ENCODE data around the gene HPCAL1.

Gene HPCAL1

DNA sequence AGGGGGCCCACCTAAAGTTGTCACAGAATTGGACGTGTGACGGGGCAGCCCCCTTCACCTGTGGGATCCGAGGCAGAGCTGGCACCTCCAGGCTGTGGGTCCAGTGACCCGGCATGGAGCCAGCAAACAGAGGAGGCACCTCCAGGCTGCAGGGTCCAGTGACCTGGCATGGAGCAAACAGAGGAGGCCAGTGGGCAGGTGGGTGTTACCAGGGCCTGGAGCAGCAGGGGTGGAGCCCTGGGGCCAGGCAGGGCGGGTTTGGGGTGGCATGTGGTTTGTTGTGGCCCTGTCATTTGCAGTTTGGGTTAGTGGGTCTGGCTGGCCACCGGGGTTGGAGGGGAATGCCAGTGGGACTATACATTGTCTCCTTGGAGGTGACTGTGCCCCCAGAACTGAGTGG is 68.2 kb downstream of the HPCAL1 start:
- DNase-seq (ENCODE audit: low read depth in 2 of 2): no peak

DNA sequence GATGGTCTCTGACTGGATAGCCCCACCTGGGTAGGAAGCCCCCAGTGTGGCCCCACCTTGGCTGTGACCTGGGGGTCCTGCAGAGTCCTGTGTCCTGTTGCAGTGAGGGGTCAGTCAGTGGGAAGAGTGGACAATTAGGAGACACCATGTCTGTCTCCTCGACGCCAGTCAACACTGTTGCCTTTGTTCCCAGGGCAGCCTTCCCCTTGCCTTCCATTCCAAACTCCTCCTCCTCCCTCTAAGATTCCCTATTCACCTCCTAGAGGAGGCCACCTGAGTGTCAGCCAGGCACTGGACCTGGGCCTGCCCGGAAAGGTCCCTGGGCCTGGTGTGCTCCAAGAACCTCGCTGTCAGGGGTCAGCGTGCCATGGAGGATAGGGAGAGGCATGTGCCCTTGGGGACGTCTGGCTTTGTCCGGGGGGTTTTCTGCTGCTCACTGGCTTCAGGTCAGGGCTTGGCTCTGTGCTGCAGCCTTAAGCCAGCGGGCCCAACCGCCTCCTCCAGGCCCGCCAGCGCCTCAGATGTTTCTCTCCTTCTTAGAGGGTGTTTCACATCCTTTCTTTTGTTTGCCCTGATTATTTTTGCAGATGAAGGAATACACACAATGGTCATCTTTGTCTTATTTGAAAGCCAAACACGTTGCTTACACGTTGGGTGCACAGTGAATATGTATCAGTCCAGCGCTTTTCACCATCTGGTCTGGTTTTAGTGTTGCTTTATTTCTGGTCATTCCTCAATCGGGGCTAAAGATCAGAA is 68.9 kb downstream of the HPCAL1 start:
- no peak for DNase-seq (ENCODE audit: low read depth in 2 of 2)

DNA sequence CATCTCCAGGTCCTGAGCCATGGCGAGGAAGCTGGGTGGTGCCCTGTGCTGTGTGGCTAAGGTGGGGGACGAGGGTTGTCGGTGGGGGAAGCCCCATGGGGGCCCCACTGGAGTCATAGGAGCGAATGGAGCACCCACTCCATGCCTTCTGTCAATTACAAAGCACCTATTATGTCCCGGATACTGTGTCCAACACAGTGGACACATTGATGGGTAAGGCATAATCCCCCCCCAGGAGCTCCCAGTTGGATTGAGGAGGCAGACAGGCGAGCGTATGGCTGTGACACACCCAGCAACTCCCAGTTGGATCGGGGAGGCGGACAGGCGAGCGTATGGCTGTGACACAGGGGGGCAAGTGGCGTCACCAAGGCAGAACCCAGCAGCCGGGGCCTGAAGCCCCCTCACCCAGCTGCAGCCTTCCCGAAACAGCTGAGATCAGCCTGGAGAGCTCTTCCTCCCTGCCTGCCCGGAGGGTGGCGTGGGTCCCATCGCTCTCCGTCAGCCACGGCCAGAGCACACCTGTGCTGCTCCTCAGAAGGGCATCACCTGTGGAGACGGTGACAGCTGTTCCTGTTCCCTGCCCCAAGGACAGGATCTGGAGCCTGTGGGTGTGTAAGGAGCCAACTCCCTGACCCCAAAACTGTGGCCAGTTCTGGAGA is 69.6 kb downstream of the HPCAL1 start:
- DNase-seq (ENCODE audit: low read depth in 2 of 2): no peak

DNA sequence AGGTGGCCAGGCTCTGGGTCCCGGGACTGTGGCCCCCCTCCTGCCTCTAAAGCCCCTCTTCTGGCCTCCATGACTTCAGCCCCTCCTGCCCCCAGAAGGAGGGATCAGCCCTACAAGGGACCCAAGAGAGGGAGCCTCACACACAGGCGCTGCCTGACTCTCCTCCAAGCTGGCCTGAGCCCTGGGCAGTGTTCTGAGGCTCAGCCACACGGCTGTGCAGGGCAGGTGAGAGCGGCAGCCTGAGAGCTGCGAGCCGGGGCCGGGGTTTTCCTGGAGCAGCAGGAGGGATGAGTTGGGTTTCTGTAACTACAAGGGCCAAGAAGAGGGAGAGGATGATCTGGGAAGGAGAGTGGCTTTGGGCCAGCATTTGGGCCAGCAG is 70.1 kb downstream of the HPCAL1 start:
- no peak for DNase-seq (ENCODE audit: low read depth in 2 of 2)

DNA sequence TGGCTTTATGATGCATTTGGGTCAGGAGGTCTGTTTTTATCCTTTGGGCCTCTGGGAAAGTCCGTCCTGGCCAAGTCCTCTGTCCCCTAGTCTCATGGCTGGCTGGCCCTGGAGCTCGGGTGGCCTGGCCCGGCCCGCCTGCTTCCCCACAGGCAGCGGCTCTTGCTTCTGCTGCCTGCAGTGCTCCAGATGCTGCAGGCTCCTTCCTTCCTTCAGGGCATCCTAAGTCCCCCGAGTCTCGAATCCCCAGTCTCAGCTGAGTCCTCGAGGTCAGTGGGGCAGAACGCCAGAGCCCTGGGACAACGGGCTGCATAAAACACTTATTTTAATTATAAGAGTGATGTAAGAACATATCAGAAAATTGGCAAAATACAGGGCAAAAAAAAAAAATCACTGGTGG is 71.2 kb downstream of the HPCAL1 start:
- no peak for DNase-seq (ENCODE audit: low read depth in 2 of 2)

DNA sequence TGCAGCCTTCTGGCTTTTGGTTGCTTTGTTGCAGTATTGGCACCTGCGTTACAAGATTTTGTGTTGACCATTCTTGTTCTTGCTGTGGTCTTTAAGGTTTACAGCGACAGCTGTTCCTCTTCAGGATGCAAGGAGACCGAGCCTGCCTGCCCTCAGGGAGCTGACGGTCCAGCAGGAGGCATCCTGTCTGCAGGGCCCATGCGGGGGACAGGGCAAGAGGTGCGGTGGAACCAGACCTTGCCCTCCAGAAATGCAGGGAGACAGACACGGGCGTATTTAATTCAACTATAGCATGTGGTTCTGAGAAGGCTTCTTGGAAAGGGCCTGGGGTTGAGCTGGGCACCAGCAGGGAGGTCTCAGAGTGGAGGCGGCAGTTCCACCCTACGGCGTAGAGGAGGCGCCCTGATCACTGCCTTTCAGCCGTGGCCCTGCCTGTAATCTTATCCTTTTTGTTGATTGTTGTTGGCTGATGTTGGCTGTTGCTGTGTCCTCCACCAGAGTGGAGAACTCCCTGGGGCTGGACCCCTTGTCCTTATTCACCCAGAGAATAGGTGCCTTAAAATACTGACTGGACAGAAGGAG is 71.7 kb downstream of the HPCAL1 start:
- DNase-seq (ENCODE audit: low read depth in 2 of 2): no peak

DNA sequence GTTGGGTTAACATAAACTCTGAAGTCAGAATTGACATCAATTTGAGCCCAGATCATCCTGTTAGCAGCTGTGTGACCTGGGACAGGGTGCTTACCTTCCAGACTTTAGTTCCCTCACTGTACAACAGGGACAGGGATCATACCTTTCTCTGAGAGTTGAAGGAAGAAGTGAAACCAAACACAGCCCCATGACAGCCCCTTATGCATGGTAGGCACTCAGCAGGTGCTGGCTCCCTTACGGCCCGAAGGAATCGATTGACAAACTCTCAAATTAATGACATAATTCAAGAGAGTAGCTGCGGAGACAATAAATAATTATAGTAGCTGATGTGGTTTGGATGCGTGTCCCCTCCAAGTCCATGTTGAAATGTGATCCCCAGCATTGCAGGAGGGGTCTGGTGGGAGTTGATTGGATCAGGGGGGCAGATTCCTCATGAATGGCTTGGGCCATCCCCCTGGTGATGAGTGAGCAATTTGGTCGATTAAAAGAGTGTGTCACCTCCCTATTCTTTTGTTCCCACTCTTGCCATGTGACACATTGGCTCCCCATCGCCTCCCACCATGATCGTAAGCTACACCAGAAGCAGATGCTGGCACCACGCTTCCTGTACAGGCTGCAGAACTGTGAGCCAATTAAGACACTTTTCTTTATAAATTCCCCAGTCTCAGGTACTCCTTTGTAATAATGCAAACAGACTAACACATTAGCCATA is 73.0 kb downstream of the HPCAL1 start:
- no peak for DNase-seq (ENCODE audit: low read depth in 2 of 2)

DNA sequence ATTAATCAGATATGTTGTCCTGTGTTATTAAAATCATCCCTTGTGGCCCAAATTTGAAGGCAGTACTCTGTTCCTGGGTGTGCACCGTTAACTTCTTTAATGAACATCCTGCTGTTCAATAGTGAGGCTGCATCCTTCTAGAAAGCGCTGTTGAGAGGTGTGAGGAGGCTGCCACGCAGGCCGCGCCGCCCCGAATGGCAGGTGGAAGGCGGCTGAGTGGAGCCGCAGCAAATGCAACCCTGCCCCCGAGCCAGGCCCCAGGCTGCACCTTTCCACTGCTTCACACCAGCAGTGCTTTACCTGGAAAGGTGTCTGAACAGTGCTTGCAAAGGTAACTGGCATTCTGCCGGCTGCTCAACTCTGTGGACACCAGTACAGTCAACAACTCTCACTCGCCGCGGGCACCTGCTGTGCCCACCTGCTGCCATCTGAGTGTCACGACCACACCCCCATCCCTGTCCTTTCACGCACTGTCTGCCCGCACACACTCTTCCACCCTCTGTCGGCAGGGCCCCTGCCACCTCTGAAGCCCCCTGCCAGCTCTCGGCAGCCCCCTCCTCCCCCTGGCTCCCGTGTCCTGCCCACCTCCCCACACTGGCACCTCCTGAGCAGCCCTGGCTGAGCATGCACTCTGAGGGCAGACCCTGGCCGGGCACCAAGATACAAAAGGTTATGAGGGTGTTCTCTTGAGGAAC is 74.5 kb downstream of the HPCAL1 start:
- no peak for DNase-seq (ENCODE audit: low read depth in 2 of 2)

DNA sequence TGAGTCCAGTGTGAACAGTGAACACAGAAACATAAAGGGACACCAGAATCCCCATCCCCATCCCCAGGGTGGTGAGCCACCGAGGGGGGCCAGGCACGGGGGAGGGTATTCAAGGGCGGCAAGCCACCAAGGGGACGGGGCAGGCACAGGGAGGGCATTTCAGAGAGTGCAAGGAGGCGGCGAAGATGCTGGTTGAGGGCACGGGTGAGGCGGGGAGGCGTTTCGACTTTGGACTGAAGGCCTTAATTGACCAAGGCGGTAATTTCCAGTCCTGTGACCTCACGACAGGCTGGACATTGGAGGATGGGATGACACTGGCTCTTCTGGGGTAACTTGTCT is 75.0 kb downstream of the HPCAL1 start:
- no peak for DNase-seq (ENCODE audit: low read depth in 2 of 2)

DNA sequence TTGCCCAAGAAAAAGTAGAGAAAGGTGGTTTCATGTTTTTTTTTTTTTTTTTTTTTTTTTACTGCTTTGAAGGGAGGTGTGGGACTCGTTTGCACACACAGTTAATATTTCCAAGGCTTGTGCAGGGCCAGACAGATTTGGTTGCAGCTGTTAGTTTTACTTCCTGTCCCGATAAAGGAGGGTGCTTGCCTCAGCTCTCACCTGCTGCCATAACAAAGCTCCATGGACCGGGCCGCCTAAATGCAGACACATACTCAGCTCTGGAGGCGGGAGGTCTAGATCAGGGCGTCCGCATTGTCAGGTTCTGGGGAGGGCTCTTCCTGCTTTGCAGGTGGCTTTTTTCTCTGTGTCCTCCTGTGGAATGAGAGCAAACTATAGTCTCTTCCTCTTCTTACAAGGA is 75.5 kb downstream of the HPCAL1 start:
- DNase-seq (ENCODE audit: low read depth in 2 of 2): no peak

DNA sequence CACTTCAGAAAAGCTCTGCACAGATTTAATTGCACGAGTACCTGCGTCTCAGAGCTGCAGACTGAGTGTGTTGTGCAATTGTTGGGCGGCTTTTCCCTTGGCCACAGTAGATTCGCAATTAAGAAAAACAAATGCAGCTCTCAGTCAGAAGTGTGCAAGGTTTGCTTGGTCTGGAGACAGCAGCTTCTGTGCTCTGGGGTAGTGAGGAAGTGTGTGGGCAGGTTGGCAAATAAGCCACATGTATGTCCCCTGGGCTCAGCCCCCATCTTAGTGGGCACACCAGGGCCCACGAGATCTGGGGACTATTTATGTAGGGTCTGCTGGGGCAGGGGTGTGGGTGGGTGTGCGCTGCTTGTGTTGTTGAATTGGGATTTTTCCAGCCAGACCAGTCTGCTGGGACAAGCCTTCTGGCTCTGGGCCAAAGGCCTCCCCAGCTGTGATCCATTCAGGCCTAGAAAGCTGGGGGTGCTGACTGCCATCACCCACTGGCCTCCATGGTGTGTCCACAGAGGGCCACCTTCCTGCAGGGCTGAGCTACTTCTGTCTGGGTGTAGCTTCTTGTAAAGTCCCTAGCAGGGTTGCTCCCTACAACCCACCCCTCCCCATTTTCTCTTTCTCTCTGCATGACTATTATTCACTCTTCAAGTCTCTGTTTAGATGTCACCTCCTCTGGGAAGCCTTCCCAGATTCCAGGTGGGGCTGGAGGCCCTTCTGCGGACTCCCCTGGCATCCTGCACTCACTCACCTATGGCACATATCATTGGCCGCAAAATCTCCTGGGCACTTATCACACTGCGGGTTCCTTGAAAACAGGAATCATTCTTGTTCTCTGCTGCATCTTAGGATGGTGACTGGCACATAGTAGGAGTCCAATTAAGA is 77.6 kb downstream of the HPCAL1 start:
- no peak for DNase-seq (ENCODE audit: low read depth in 2 of 2)

DNA sequence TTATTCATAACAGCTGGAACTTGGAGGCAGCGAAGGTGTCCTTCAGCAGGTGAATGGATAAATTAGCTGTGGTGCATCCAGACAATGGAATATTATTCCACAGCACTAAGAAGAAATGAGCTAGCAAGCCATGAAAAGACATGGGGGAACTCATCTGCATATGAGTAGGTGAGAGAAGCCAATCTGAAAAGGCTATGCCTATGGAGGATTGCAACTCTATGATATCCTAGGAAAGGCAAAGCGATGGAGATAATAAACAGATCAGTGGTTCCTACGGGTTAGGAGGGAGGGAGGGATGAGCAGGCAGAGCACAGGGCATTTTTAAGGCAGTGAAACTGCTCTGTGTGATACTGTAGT is 79.3 kb downstream of the HPCAL1 start:
- DNase-seq (ENCODE audit: low read depth in 2 of 2): no peak

DNA sequence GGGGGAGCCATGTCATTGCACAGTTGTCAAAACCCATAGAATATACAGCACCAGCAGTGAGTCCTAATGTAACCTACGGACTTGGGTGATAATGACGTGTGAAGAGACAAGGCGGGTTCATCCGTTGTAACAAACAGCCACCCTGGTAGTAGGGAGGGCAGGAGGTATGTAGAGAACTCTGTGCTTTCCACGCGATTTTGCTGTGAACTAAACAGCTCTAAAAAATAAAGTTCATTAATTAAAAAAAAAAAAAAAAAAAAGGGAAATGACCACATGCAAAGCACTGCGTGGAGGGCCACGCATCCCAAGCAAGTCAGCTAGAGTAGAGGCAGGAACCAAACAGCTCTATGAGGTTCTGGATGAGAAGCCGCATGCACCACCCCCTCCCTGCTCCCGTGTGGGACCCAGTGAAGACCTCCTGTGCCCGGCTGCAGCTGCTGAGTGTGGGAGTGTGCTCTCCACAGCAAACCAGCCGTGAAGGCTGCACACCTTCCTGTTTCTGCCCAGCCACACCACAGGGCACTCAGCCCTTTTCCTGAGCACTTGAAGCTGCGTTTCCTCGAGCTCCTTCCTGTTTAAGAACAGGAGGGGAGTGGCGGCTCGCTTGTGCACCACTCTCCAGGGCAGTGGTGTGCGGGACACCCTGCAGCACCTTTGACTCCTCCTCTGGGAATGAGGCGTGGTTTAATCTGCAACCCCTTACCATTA is 79.8 kb downstream of the HPCAL1 start:
- no peak for DNase-seq (ENCODE audit: low read depth in 2 of 2)

DNA sequence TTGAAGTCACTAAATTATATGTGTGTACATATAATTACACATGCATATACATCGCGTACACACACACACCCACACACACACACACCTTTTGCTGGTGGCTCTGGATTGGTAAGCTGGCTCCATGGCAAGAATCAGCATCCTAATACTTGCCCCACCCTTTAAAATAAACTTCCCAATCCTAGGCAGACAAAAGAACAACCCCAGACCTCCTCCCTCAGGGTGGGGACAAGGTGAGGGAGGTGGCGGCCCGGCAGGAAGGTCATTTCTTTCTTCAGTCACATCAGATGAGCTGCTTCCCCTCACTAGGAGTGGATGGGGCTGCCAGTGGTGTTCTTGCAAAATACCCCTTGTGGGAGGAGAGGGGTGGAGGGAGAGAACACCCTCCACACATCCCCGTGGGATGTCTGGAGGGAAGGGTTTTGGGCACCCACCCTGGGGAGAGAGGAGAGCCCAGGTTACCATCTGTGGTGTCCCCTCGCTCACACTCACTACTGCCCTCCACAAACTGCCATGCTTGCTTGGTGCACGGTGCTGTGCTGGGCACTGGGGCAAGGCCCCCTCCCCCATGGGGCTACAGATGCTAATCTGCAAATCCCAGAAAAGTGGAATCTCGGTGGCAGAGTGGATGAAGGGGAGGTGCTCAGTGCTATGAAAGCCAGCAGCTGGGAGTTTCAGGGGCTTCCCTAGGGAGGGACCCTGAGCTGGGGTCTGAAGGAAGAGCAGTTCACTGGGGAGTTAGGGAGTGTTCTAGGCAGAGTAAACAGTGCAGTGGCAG is 81.4 kb downstream of the HPCAL1 start:
- DNase-seq (ENCODE audit: low read depth in 2 of 2): no peak

DNA sequence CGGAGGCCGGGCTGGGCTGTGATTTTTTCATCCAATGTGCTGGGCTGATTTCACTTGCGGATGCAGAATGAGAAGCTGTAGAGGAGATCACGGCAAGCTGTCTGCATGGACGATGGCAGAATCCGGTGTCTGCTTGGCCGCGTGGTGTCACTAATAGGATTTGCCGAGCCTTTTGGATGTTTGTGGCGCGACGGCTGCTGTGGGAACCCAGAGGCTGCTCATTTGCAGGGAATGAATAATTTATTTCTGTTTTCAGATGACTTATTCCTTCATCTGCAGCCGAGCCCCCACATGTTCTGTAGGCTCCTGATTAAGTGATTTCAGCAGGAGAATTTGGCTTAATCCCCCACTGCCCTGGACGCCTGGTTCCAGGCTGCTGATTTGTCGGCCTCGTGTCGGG is 82.8 kb downstream of the HPCAL1 start:
- DNase-seq (ENCODE audit: low read depth in 2 of 2): no peak

DNA sequence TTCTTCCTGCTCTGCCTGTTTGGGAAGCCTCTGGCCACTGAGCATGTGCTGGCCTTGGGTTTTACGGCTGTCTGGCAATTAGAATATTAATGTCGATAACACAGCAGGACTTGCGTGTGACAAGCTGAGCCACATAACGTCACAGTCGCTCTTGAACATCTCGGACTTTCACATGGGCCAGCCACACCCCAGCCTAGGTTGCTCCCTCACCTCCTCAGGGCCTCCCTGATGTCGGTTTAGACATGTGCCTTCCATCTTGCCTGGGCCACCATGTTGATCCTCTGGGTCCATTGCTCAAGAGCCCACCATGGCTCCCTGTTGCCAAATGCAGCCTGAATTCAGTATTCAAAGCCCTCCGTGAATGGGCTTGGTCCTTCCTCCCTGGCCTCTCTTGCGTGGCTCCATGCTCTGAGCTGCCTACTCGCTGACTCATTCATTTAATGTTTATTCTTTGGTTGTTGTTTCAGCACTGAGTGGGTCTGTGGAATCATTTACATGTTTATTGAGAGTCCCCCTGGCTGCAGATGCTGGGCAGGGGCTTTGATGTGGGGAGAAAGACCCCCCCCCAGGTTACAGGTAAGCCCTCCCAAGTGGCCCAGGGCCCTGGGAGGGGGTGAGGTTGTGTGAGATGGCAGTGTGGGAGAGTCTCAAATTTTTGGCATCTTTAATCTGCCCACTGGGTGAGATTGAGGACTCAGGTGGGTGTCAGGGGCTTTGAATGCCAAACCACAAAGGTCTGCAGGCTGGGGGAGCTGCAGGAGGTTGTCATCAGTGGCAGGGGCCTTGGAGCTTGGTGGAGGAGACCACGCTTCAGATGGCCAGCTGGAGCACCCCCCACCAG is 83.4 kb downstream of the HPCAL1 start:
- no peak for DNase-seq (ENCODE audit: low read depth in 2 of 2)

DNA sequence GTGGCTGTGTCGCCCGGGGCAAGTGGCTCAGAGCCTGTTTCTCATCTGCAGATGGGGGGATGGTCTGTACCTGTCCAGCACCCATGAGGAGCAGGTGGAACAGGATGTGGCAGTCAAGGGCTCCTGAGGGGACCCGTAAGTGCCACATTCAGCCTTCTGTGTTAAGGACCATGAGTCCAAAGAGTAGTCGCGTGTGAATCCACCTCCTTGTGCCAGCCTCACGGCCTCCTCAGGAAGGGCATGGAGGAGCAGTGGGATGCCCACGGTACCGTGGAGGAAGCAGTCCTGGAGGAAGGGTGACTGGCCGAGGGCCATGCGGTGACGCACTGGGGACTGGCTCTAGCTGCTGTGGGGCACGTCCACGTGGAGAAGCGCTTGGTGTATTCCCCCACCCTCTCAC is 84.3 kb downstream of the HPCAL1 start:
- DNase-seq (ENCODE audit: low read depth in 2 of 2): no peak

DNA sequence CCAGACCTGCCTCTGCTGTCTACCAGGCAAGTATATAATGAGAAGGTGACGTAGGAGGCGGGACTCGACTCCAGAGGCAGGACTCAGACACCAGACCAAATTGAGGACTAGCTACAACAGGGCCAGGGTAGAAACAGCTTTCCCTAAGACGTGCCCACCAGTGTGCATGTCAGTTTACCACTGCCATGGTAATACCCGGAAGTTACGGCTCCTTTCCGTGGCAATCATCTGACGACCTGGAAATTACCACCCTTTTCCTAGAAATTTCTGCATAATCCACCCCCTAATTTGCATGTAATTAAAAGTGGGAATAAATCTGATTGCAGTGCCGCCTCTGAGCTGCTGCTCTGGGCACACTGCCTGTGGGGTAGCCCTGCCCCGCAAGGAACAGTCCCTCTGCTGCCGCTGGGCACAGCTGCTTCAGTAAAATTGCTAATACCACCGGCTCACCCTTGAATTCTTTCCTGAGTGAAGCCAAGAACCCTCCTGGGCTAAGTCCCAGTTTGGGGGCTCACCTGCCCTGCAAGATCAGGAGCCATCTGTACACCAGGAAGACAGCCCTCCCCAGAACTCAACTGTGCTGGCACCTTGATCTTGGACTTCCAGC is 86.4 kb downstream of the HPCAL1 start:
- DNase-seq (ENCODE audit: low read depth in 2 of 2): no peak

DNA sequence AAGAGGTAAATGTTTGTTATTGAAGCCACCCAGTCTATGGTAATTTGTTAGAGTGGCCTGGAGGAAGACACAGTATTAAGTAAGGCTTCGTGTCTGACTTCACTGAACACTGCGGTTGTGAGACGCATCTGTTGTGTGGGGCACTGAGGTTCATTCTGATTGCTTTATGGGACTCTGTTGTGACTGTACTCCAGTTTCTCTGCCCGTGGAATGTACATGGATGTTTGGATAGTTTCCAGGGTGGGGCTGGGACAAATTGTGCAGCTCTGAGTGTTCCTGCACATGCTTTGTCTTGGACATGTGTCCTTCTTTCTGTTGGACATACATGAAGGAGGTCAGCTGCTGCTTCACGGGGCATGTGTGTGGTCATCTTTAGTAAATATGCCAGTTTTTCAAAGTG is 86.9 kb downstream of the HPCAL1 start:
- DNase-seq (ENCODE audit: low read depth in 2 of 2): no peak

Data from stimulated activated CD8-positive, alpha-beta memory T cell treated with anti-CD3 and anti-CD28 coated beads, Interleukin-2, amount 100 ng/mL, for 48 hours (primary cell).